NCI-H226 (cell line): ENCODE measurements around the gene CD55.

Experiments
- DNase-seq: peaks from one replicate; pipeline ENCODE4 v3.0.0-alpha.2; 2015

Gene CD55

GRCh38 chr1:207321079-207321789, at the start of gene CD55:
CD55 (plus strand) TSS chr1:207321678; CDS start chr1:207321766, 88 bp downstream.
- DNase-seq, result peak; percentile 98

DNA sequence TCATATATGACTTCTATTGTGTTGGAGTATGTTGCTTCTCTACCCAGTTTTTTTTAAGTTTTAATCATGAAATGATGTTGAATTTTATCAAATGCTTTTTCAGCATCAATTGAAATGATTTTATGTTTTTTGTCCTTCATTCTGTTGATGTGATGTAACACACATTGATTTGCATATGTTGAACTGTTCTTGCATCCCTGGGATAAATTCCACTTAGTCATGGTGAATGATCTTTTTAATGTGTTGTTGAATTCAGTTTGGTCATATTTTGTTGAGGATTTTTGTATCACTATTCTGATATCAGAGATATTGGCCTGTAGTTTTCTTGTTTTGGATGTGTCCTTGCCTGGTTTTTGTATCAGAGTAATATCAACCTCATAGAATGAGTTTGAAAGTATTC, 46.6 kb upstream of the CD55 start:
- no peak for DNase-seq

DNA sequence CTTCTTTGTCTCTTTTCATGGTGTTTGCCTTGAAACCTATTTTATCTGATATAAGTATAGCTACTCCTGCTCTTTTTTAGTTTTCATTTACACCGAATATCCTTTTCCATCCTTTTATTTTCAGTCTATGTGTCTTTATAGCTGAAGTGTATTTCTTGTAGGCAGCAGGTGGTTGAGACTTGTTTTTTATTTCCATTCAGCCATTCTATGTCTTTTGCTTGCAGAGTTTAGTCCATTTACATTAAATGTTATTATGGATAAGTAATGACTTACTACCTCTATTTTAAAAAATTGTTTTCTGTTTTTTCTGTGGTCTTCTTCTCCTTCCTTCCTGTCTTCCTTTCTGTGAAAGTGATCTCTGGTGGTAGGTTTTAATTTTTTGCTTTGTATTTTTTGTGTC, 45.0 kb upstream of the CD55 start:
- no peak for DNase-seq

DNA sequence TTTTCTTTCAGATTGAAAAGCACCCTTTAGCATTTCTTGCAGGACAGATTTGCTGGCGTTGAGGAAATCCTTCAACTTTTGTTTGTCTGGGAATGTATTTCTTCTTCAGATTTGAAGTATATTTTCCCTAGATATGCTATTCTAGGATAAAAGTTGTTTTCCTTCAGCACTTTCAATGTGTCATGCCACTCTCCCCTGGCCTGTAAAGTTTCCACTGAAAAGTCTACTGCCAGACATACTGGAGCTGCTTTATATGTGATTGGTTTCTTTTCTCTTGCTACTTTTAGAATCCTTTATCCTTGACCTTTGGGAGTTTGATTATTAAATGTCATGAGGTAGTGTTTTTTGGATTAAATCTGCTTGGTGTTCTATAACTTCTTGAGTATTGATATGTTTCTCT, 44.2 kb upstream of the CD55 start:
- no peak for DNase-seq

GRCh38 chr1:207279652-207280051, 41.8 kb upstream of the CD55 start:
- no peak for DNase-seq

DNA sequence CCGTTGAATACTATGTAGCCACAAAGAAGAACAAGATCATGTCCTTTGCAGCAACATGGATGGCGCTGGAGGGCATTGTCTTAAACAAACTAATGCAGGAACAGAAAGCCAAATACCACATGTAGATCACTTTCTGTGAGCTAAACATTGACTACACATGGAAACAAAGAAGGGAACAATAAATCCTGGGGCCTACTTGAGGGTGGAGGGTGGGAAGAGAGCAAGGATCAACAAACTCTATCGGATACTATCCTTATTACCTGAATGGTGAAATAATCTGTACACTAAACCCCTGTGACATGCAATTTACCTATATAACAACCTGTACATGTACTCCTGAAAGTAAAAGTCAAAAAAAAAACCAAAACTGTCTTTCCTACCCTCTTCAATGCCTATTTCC, 40.8 kb upstream of the CD55 start:
- no peak for DNase-seq

GRCh38 chr1:207282058-207282457, 39.4 kb upstream of the CD55 start:
- DNase-seq, result peak; percentile 12

DNA sequence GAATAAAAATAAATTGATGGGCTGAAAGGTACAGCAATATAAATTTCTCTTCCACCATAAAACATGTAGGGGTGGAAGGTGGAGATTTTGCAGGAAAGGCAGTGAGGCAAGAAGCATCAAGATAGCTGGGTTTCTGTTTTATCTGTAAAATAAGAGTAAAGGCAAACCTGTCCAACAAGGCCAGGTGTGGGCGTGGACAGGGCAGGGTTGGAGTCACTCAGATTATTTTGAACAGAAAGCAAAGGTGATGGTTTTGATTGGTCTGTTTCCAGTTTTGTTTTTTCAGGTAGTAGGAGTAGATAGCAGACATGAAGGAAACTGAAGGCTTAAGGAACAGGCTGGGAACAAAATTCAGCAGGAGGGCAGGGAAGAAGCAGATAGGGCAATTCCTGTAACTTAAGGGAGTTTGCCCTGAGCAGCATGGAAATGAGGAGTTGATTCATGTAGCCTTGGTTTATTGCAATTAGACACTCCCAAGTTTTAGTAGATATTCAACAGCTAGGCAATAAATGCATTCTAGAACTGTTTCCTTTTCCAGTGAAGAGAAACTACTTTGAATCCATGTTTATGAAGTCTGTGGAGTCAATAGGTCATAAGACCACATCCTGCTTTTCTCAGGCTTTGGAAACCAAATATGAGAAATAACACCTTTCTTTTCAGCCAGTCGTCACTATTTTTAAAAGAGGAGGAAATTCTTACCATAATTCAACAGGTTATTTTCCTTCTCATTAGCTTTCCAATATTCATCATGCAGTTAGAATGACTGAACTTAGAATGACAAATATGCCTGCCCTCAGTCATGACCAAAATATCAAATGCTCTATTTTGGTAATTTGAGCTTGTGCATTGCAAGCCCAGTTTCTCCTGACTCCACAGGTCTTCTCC, 38.7 kb upstream of the CD55 start:
- DNase-seq, result no peak

DNA sequence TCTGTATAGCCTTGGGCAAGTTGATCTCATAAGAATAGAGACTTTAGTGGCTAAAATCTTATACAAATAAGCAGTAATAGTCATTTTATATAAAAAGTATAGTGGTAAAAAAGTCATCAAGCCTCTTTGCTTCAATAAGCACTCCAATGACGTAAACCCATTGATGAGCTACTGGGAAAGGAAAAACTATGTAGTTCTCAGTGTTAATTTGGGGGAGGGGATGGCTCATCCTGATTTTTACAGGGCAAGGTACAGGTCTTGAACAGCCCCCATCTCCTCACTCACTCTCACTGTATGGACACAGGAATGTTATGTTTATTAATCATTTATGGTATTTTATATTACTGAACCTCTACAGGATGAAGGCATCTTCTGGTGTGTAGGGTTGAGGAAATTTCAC, 38.1 kb upstream of the CD55 start:
- DNase-seq, result no peak

- no peak for DNase-seq
These were observed 37.1 kb upstream of the CD55 start for GRCh38 chr1:207284209-207284897.

- DNase-seq, result no peak
These were observed 34.6 kb upstream of the CD55 start for GRCh38 chr1:207286786-207287468.

GRCh38 chr1:207288315-207288714, 33.2 kb upstream of the CD55 start:
- no peak for DNase-seq

- no peak for DNase-seq
These were observed 31.7 kb upstream of the CD55 start for GRCh38 chr1:207289756-207290155.

DNA sequence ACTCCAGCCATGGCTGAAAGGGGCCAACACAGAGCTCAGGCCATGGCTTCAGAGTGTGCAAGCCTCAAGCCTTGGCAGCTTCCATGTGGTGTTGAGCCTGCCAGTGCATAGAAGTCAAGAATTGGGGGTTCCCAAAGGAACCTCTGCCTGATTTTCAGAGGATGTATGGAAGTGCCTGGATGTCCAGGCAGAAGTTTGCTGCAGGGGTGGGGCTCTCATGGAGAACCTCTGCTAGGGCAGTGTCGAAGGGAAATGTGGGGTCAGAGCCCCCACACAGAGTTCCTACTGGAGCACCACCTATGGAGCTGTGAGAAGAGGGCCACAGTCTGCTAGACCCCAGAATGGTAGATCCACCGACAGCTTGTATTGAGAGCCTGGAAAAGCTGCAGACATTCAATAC, 29.8 kb upstream of the CD55 start:
- DNase-seq, result no peak

- no peak for DNase-seq
These were observed 23.3 kb upstream of the CD55 start for GRCh38 chr1:207298186-207298585.

DNA sequence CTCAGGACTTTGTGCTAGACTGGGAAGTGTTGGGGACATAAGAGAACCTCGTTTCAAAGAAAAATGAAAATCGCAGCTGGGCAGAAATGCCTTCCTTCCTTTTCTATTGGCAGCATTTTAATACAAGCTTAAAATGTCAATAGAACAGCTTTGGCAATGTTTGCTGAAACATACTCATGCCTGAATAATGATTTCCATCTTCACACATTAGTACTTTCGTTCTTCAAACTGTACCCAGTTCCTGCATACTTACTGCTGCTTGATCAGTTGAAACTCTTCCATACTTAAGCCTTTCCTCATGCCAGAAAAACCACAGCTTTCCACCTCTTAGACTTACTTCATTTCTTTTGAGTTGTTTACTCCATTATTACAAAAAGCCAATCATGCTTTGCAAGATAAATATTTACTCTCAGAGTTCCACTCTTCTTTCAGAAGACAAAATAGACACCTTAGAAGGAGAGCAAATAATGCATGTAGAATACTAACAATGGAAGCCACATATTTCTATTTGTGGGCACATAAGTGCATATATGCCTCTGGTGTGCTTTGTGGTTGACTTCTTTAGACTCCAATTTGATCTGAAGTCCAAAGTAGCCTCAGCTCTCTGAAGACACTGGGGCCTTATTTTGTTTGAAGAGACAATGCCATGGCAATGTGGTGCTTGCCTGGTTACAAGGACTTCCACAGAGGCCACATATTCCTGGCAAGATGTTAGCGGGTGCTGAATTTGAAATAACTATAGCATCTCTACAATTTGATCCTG, 22.7 kb upstream of the CD55 start:
- DNase-seq, result no peak

- DNase-seq, result no peak
These were observed 20.5 kb upstream of the CD55 start for GRCh38 chr1:207300970-207301369.

- peak; percentile 84 for DNase-seq
These were observed 18.7 kb upstream of the CD55 start for GRCh38 chr1:207302618-207303393.

DNA sequence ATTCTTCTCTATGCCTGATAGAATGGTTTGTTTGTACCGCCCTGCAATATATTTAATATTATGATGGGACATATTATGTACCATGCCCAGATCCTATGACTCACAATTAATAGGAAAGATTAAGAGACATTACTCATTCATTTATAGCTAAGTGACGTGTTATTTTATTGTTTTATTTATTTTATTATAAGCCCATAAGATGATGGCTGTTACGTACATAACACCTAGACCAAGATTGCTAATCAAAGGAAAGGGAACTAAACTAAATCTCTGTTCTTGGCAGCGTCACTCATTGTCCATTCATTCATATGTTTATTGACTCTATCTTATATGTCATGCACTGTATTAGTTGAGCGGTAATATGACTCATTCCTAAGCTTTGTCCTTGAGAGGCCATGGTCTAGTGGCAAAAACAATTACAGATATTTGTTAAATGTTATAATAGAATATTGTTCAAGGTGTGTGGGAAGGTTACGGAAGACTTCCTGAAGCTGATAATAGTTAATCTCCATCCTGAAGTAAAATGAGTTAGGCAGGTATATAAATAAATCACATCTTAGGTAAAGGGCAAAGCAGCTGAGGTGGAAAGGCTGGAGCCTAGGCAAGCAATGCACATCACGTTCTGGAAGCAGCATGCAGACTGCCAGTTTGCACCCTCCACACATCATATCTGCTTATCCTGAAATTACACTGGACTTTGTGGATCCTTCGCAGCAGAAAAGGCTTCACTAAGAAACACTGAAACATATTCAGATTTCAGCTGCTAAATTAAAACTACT, 16.6 kb upstream of the CD55 start:
- DNase-seq, result no peak

- DNase-seq, result no peak
These were observed 16.0 kb upstream of the CD55 start for GRCh38 chr1:207305489-207305873.

GRCh38 chr1:207306023-207306422, 15.5 kb upstream of the CD55 start:
- no peak for DNase-seq
